Measurements from ENCODE around the gene FARS2.

The FARS2 gene

DNA sequence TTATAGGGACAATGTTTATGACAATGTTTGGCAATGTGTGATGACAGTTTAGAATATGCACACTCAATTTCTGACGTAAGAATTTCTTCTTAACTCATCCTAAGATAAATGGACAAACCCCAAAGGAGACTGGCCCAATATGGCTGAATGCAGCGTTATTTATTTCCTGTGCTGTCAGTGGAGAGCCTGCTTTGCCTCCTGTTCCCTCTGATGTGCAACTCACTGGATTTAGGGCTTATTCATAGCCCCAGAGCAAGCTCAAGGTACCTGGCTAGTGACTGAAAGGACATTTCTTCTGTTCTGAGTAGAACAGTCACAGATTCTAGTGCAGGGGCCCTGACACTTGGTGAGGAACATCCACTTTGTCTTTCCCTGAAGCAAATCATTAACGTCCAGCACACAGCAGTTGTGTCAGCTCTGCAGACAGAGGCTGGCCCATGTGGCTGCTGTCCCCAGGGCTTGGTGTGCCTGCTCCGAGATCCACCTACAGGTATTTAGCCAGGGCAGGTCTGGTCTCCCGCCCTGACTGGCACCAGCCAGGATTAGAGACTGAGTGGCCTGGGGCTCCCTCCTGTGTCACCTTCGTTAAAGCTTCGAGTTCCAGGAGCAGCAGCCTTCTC is 64.8 kb downstream of the FARS2 start:
- no peak for DNase-seq

DNA sequence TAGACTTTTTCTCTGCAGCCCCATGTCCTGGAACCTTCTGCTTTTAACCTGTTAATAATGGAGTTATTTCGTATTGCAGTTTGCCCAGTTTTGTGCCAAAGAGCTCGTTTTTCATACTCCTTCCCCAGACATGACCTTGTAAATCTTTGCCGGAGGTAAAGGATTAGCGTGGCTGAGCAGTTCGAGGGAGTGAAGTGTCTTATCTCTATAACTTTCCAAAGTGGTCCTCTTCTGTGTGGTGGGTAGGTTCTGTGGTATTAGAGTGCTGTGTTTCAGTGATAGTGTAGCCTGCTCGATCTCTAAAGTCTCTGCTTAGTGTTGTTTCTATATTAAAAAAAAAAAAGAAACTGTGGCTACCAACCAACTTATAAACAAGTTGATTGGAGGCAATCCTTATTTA is 67.5 kb downstream of the FARS2 start:
- DNase-seq, result no peak

DNA sequence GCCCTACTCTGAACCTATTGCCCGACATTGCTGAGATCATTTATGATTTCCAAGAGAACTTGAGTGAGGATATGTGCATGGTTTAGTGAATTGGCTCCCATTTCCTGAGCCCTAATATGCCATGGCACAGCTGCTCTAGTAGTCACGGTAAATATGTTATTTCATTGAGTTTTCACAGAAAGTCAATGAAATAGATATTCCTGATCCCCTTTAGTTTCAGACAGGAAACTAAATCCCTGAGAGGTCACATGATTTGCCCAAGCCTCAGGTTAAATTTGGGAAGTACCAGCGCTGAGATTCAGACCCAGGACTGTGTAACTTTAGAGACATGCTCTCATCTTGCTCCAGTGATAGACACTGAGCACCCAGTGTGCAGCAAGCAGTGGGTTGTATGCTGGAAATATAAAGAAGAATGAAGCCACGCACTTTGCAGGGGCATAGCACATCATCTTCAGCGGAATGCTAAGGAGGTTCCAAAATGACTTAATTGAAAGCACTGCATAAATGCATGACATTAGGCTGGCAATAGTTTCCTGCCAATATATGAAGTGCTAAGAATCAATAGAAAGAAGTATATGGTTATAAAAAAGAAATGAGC is 70.6 kb downstream of the FARS2 start:
- no peak for DNase-seq

DNA sequence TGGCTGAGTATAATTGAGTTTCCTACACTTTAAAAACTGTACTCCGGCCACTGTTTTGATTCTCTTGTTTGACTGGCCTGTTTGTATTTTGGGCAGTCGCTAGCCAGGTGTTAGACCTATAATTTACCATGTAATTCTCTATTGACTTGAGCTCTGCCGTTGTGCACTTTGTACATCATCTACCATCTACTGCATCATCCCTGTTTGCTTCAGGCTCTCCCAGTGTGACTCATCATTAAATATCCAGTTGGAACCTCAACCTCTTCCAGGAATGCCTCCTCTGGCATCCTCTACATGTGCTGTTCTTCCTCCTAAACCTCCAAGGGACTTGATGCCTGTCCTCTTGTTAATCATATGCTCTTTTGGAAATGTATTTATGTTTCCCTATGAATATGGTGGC is 72.3 kb downstream of the FARS2 start:
- no peak for DNase-seq

DNA sequence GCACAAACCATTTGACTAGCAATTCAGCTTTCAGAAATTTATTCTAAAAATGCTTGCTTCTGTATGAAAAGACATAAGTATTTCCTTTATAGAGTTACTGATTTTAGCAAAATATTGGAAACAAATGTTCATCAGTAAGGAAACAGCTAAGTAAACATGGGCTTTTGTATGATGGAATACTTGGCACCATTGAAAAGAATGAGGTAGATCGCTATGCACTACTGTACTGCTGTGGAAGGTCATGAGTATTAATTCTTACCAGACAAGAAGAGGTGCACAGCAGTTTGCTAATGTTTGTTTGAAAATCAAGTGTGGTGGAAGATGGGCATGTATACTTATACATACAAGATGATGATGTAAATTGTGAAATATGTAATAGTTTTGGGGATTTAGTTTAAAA is 73.0 kb downstream of the FARS2 start:
- no peak for DNase-seq

DNA sequence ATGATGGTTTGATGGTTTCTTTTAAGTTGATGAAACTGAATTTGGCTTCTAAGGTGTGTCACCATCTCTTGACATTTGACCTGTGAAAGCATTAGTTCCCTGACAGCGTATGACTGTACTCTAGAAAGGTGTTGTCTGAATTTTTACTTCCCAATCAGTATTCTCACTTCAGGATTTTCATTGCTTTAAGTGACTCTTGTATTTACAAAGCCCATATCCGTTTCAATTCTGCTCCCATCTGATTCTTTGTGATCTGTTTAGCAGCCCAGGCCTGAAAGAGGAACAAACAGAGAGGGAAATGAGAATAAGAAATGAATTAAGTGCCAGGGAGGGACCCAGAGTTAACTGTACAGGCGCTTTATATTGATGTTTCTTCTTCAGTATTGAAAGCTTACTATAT is 73.7 kb downstream of the FARS2 start:
- DNase-seq, result no peak

DNA sequence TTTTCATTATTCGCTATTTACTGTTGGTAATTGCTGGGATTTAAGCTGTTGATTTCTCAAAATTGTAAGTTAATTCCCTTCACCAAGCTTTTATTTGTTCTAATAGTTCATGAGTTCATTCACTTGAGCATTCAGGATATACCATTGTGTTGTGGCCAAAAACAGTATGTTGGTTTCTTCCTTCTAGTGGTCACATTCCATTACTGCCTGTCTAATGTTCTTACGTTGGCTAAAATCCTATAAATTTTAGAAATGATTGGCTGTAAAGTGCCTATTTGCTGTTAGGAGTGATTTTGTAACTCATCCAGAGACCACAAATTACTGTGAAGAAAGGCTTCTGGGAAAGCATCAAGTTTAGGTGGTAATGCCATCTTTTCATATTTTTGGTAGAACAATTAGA is 76.3 kb downstream of the FARS2 start:
- DNase-seq, result no peak

DNA sequence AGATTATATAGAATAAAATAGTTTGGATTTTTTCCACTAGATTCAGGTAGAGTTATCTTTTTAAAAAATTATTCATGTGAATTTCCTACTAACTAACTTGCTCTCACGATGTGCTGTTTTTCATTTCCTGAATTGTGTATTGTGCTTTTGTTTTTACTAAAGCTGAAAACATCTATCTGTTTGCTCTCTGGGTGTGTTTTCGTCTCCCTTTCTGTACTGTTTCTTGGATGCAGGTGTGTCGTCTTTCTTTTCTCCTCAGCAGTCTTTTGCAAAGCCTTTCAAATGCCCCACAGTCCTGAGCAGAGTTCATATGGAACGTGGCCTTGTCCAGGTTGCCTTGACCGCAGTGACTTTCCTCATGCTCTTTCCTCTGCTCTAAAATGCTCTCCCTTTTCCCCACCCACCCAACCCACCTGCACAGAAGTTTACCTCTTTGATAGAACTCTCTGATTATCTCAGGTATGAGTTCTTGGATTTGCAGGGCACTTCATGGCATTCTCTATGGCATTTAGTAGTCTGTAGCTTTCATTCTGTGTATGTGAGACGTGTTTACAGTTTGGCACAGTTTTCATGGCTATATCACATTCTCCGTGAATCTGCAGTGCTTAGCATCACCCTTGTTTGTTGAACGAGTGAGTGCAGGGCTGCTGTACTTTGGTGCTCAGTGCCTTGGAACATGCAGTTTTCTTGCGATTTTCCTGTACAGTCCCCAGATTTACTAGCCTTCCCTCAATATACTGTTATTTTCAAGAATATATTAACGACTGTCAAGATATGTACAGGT is 77.1 kb downstream of the FARS2 start:
- no peak for DNase-seq

DNA sequence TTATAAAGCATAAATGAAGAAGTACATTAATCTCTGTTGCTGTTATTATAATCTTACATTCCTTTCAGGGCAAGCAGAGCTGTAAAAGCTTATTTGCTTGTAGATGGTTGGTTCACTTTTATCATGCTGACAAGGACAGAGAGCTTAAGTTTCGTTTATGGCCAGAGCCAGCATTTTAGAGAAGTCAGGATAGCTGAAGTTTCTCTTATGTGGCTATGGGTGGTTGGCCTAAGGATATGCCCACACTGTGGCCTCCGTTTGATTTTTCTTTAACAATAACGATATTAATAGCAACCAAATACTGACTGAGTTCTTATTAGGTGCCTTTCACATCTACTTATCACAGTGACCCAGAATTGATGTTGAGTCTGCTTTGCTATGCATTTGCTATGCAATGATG is 78.5 kb downstream of the FARS2 start:
- no peak for DNase-seq

DNA sequence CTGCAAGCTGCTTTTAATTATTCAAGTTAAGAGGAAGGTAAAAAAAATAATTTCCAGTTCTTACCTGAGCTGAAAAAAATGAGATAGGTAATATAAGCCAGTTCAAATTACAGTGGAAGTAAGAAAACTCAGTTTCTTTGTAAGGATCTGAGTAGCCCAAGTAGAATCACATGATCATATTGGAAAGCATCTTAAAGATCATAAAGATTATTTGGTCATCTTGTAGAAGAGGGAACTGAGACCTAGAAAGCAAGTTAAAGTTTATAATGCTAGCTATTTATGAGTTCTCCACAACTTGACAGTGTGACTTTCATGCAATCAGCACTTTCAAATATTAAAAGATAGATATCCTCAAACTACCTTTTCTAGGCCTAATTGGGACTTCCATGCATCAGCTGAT is 80.5 kb downstream of the FARS2 start:
- no peak for DNase-seq

DNA sequence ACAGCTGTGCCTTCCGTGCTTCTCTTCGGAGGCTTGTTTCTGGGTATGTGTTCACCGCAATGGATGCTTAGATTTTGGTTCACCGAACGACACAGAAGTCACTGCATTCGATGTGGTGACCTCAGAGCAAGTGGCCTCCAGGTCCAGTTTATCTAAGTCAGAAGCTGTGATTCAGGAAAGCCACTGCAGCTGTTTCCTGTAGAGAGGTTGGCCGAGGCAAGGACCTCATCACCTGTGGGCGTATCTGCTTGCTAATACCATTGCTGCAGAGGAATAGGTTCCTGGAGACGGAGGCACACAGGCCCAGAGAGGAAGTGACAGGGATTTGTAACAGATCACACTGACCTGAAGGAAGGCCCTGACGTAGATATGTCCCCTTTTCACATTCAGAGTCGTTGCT is 82.7 kb downstream of the FARS2 start:
- no peak for DNase-seq

DNA sequence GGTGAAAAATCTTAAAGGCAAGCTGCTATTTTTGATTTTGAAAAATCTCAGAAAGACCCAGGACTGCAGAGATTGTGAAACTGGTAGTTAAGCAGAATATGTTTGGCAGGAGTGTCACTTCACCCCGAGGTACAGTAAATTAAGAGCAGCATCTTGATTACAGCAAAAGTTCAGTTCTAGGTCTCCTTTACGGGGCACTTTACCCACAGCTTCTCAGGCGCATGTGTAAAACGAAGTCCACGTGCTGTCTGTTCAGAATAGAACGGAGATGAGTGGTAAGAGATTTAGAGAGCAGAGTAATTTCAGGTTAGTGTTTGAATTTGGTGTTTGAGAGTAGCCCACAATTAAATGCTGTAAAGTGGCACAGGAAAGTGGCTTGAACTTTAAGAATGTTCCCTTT is 84.0 kb downstream of the FARS2 start:
- DNase-seq, result no peak

DNA sequence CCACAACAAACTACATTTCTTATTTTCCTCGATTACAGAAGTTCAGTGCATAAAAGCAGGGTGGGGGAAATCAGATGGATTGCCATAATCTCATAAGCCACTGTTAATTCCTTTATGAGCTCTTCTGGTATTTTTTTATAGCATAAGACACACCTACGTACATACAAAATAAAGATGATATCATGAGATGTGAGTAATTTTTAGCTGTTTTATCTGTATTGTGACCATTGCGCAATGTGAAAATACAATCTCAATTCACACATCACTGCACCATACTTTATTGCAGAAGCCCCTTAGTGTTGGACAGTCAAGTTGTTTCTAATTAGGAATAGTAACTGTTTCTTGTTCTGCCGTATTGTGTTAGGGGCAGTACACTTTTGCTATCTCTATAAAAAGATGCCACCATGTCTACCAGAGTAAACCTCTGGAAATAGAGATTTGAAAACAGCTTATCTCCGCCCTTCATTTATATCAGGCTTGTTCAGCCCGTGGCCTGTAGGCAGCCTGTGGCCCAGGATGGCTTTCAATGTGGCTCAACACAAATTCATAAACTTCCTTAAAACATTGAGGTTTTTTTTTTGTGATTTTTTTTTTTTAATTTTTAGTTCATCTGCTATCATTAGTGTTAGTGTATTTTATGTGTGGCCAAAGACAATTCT is 90.4 kb downstream of the FARS2 start:
- no peak for DNase-seq

DNA sequence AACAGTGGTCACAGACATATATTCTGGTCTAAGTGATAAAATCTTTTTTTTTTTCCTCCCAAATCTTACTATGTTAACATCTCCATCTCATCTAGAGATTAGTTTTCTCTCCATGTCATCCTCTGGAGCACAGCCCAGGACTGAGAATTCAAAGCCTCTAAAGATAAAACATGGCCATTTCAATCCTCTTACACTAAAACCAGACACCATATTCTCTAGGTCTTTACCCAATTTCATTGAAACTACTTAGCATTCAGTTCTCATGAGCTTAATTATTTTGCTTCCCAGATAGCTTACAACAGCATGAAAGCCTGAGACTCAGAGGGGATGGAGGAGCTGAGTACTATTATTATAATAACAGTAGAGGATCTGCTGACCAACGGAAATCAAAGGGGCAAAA is 92.7 kb downstream of the FARS2 start:
- no peak for DNase-seq

DNA sequence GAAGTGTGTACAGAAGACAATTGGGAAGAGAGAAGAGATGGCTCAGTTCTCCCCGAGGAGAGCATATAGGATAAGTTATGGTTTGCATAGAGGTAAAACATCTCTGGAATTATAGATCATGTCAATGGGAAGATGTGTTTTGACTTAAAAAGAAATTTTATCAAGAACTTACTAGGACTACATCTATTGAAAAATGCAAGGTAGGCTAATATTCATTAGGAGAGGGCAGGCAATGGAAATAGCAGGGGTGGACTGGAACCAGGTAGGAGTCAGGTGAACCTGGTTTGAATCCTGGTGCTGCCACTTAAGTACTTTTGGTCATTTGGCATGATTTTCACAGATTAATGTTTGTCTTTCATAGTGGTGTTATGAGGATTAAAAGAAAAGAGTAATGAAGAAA is 96.2 kb downstream of the FARS2 start:
- no peak for DNase-seq

DNA sequence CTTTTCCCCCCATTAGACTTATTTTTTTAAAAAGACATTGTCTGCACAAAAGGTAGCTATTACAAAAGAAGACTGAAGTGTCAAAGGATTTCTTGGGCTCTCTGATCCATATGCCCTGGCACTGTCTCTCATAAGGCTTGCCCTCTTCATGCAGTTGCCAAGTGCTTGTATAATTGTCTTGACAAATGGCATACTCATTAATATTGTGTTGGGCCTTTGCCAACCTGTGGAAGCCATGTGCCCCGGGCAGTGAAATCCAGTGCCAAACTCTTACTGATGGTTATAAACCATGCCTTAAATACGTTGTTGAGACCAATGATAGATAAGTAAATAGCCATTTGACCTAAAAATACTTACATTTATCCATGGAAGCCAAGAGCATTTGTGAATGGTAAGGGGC is 98.1 kb downstream of the FARS2 start:
- no peak for DNase-seq

DNA sequence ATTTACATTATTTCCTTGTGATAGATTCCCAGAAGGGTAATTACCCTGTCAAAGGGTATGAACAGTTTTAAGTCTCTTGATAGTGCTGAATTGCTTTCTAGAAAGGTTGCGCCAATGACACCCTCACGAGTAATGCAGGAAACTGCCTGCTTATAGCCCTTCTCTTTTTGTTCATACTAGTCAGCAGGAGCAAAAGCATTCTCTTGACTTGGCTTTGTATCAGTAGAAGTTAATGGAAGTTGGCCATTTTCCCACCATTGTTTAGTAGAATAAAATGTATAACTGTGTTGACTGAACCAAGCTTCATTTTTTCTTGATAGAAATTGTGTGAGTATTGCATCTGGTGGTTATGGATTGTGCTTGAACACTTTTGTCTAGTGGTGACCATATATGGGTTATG is 100.1 kb downstream of the FARS2 start:
- DNase-seq, result no peak

DNA sequence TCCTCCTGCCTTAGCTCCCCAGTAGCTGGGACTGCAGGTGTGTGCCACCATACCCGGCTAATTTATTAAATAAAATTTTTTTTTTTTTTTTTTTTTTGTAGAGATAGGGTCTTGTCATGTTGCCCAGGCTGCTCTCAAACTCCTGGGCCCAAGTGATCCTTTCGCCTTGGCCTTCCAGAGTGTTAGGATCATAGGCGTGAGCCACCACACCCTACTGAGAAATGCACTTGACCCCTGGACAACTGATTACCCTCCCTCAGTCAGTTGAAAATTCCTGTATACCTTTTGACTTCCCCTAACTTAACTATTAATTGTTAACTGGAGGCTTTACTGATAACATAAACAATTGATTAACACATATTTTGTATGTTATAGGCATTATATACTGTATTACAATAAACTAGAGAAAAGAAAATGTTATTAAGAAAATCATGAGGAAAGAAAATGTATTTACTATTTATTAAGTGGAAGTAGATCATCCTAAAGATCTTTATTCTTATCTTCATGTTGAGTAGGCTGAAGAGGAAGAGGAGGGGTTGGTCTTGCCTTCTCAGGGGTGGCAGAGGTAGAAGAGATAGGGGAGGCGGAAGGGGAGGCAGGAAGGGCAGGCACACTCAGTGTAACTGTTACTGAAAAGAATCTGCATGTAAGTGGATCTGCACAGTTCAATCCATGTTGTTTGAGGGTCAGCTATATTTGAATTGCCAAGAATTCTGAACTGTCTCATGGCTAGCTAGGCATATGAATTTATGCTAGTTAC is 104.3 kb downstream of the FARS2 start:
- DNase-seq, result no peak

DNA sequence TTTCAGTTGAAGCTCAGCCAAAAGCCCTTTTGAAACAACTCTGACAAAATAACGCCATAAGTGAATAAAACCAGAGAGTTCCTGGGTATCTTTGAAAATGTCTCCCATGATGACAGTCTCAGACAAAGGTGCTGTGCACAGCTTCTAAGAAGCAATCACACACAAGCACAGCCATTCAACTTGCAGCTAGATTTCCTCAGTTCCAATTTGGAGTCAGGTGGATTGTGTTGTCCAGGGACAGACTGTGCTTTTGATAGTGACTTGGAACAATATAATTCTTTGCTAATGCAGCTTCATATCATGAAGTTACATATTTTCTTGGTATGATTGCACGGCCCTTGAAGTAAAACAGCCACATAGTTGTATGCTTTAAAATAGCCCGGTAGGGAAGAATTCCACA is 105.6 kb downstream of the FARS2 start:
- DNase-seq, result no peak

DNA sequence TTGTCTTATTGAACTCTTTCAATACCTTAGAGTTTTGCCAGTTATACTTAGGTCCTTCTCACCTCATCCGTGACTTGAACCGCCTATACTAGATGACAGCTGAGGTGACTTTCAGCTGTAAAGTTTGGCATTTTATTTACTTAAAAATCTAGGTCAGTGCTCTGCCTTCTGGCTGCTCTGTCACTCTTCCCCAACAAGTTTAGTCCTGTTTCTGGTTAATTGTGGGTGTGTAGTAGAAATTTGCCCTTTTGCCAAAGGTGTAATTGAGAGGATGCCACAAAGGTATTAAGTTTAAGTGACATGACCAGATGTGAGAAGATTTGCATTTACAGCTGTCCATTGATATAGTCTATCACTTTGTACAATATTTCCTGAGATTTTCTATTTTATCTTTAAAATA is 106.2 kb downstream of the FARS2 start:
- no peak for DNase-seq

DNA sequence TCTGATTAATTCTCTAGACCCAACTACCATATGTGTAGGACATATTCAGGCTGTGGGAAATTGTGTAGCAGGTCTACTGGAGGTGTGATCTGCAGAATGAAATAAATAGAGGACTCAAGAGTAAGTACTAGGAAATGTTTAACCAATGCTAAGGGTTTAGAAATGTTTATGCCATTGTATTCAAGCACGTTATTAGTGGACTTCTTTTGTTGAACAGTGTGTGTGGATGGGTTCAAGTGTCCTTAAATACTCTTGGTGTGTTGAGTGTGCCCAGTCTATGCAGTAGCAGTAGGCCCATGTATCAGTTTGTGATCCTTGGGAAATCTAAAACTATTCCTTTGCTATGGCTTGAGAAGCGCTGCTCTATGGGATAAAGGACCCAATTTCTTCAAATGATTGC is 112.1 kb downstream of the FARS2 start:
- no peak for DNase-seq

DNA sequence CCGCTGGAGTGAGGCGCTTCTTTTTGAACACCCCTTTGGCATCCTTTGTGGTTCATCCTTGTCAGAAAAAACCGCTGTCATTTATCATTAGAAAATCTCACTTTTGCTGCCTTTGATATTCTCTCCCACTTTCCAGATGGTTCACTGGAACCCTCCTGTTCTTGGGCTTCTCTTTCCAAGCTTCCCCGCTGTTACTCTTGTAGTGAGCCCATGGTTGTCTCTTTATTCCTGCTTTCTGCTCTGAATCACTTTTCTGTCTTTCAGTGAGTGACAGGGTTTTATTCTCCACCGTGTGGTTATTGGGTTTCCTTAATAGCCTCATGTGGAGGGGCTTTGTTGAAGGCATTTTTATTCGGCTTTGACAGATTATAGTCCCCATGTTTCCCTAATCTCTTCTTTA is 117.0 kb downstream of the FARS2 start:
- no peak for DNase-seq

DNA sequence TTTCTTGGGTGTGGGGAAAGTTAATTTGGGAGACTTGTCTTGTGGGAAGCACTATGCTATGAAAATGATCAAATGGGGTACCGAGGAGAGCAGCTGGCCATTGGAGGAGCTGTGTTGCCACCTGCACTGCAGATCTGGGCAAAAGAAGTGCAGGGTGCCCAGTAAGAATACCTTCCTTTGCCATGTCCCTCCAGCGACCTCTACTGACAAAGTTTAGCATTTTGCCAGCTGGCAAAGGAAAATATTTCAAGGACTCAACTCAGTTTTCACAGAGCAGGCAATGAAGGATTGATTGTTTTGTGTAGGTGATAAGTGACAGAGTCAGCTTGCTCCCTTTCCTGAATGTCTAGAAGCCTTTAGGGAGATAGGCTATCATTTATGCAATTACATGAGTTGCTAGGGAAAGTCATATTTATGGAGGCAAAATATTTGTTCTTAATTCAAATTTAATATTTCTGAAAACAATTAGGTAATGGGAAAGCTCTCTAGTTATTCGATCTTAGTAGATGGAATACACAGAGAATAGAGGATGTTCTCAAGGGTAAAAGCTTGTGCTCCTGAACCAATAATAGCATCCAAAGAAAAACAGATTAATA is 118.4 kb downstream of the FARS2 start:
- no peak for DNase-seq
